Upper lobe of left lung (tissue), 4 donors: ENCODE measurements around the gene PEX14.

Experiments used
- EP300 ChIP-seq, 4 donors: sonication (generic); formaldehyde crosslinking; IDR thresholded peaks; one replicate each; pipeline ENCODE4 v1.5.1; 2017; ENCODE audit warnings: antibody characterized with exemption in 4 of 4, control low read depth in 2 of 4
- POLR2A ChIP-seq, 4 donors: fragments of 450-650 bp; IDR thresholded peaks; one replicate each; pipeline ENCODE4 v1.5.1; 2016 to 2017; ENCODE audit warnings: antibody characterized with exemption in 4 of 4, mild to moderate bottlenecking in 2 of 4
- POLR2AphosphoS5 ChIP-seq, 2 donors: sonication (generic); formaldehyde crosslinking; IDR thresholded peaks; one replicate each; pipeline ENCODE4 v1.5.1; 2017; ENCODE audit warnings: antibody characterized with exemption in 2 of 2
- TF ChIP-seq, protein P1 (sequence below), 6 experiments: fragments of 450-650 bp in 4 of 6; fragments of 200-600 bp in 2 of 6; sonication (generic) in 2 of 6; IDR thresholded peaks; one replicate each; pipeline ENCODE4 v1.5.1; 2016 to 2019; ENCODE audit warnings: antibody characterized with exemption in 6 of 6

DNA sequence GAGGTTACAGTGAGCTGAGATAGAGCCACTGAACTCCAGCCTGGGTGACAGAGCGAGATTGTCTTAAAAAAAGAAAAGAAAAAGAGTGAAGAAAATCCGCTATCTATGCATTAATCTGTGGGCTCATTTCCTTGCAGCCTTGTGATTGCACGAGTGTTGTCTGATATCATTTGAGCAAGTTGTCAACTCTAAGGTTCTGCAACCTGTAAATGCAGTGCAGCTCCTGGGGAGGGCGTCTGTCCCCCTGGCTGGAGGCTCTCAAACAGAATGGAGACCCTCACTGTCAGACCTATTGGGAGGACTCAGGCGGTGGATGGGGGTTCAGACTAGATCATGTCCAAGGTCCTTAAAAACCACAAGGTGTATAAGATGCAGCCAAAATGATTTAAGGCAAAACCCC lies 18.7 kb upstream of the PEX14 start:
- TF ChIP-seq, protein P1, sequence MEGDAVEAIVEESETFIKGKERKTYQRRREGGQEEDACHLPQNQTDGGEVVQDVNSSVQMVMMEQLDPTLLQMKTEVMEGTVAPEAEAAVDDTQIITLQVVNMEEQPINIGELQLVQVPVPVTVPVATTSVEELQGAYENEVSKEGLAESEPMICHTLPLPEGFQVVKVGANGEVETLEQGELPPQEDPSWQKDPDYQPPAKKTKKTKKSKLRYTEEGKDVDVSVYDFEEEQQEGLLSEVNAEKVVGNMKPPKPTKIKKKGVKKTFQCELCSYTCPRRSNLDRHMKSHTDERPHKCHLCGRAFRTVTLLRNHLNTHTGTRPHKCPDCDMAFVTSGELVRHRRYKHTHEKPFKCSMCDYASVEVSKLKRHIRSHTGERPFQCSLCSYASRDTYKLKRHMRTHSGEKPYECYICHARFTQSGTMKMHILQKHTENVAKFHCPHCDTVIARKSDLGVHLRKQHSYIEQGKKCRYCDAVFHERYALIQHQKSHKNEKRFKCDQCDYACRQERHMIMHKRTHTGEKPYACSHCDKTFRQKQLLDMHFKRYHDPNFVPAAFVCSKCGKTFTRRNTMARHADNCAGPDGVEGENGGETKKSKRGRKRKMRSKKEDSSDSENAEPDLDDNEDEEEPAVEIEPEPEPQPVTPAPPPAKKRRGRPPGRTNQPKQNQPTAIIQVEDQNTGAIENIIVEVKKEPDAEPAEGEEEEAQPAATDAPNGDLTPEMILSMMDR (IDR thresholded peaks at IDR 0.05), result no peak
- no peak for TF ChIP-seq POLR2A (IDR thresholded peaks at IDR 0.05)
- no peak for TF ChIP-seq POLR2AphosphoS5 (IDR thresholded peaks at IDR 0.05)
- TF ChIP-seq EP300 (IDR thresholded peaks at IDR 0.05), result no peak
